Peyer's patch (tissue), 4 donors: ENCODE measurements around the gene BIRC7. TPM values are rescaled to one million over a fixed set of nuclear protein-coding genes. Genes with fewer than 3 reads are reported as not detected.

Experiments
- DNase-seq, 3 donors: peaks; one replicate each; pipeline ENCODE4 v3.0.0-alpha.2; 2017 to 2019
- H3K27ac ChIP-seq, 4 donors: fragments of 200-600 bp; sonication (generic); one replicate each; pipeline ENCODE4 v1.5.1; 2016 to 2019
- H3K27me3 ChIP-seq, 2 donors: fragments of 200-600 bp; sonication (generic); one replicate each; pipeline ENCODE4 v1.5.1; 2019
- H3K36me3 ChIP-seq, 3 donors: fragments of 200-600 bp; sonication (generic); one replicate each; pipeline ENCODE4 v1.5.1; 2016 to 2019
- H3K4me1 ChIP-seq, 4 donors: fragments of 200-600 bp; sonication (generic); one replicate each; pipeline ENCODE4 v1.5.1; 2016 to 2019
- H3K4me3 ChIP-seq, 4 donors: fragments of 200-600 bp; sonication (generic); 1 replicate in 3 of 4; 2 replicates in 1 of 4; pipeline ENCODE4 v1.5.1; 2016 to 2019; ENCODE audit warnings: mild to moderate bottlenecking in 1 of 4
- H3K9me3 ChIP-seq, 4 donors: fragments of 200-600 bp; sonication (generic); one replicate each; pipeline ENCODE4 v1.5.1; 2016 to 2019; ENCODE audit warnings: mild to moderate bottlenecking in 1 of 4
- CTCF ChIP-seq, 6 experiments: fragments of 450-650 bp in 4 of 6; fragments of 200-600 bp in 2 of 6; sonication (generic) in 1 of 6; IDR thresholded peaks; one replicate each; pipeline ENCODE4 v1.5.1; 2017 to 2019; ENCODE audit warnings: antibody characterized with exemption in 6 of 6, mild to moderate bottlenecking in 3 of 6, moderate library complexity in 1 of 6
- POLR2A ChIP-seq, 2 donors: fragments of 450-650 bp; IDR thresholded peaks; one replicate each; pipeline ENCODE4 v1.5.1; 2017; ENCODE audit warnings: antibody characterized with exemption in 2 of 2, mild to moderate bottlenecking in 2 of 2, moderate library complexity in 2 of 2
- total RNA-seq, 4 donors: library from RNA; depleted of rRNA; stranded (reverse); fragments of >200 nt; gene quantifications; one replicate each; pipeline ENCODE4 v1.1.0, GENCODE V29; 2016

Gene BIRC7
- total RNA-seq, 4 donors from 2014 or later, result not detected

- no peak for DNase-seq
- Histone ChIP-seq H3K27me3 (peaks cover 0 to 20% of the 10 kb centered on the region in 2 donors), H3K27ac (no peak overlapping the region), H3K36me3 (no peaks in the 10 kb centered on the region), H3K9me3 (no peaks in the 10 kb centered on the region), H3K4me3 (no peak overlapping the region), H3K4me1 (peaks cover 0 to 12% (median 8%) of the 10 kb centered on the region in 4 donors)
- TF ChIP-seq CTCF (IDR thresholded peaks at IDR 0.05), result no peak
- no peak for TF ChIP-seq POLR2A (IDR thresholded peaks at IDR 0.05)
Measured at GRCh38 chr20:63254606-63255384, 19.1 kb downstream of the BIRC7 start.

GRCh38 chr20:63255931-63256704 lies 20.4 kb downstream of the BIRC7 start:
- DNase-seq, result no peak
- no peak overlapping the region for H3K4me3 ChIP-seq
- H3K4me1 ChIP-seq, result peaks cover 0 to 12% (median 8%) of the 10 kb centered on the region in 4 donors
- H3K27ac ChIP-seq, result no peak overlapping the region
- no peak for TF ChIP-seq CTCF (IDR thresholded peaks at IDR 0.05)
- H3K9me3 ChIP-seq, result no peaks in the 10 kb centered on the region
- peaks cover 0 to 20% of the 10 kb centered on the region in 2 donors for H3K27me3 ChIP-seq
- H3K36me3 ChIP-seq, result no peaks in the 10 kb centered on the region

GRCh38 chr20:63256954-63257353 lies 21.2 kb downstream of the BIRC7 start:
- Histone ChIP-seq H3K4me3 (no peak overlapping the region), H3K27ac (no peak overlapping the region), H3K27me3 (peaks cover 0 to 20% of the 10 kb centered on the region in 2 donors), H3K36me3 (no peaks in the 10 kb centered on the region), H3K9me3 (no peaks in the 10 kb centered on the region), H3K4me1 (peaks cover 0 to 12% (median 8%) of the 10 kb centered on the region in 4 donors)
- DNase-seq, result no peak
- TF ChIP-seq POLR2A (IDR thresholded peaks at IDR 0.05), result no peak

- H3K27me3 ChIP-seq, result peaks cover 0 to 20% of the 10 kb centered on the region in 2 donors
- H3K9me3 ChIP-seq, result no peaks in the 10 kb centered on the region
- no peak for DNase-seq
- TF ChIP-seq CTCF (IDR thresholded peaks at IDR 0.05), result no peak
- TF ChIP-seq POLR2A (IDR thresholded peaks at IDR 0.05), result no peak
- H3K27ac ChIP-seq, result no peak overlapping the region
- no peak overlapping the region for H3K4me3 ChIP-seq
- no peaks in the 10 kb centered on the region for H3K36me3 ChIP-seq
- H3K4me1 ChIP-seq, result peaks cover 0 to 12% (median 8%) of the 10 kb centered on the region in 4 donors
Measured at GRCh38 chr20:63257629-63258028, 21.9 kb downstream of the BIRC7 start.

- no peak for DNase-seq
- no peak overlapping the region for H3K4me3 ChIP-seq
- TF ChIP-seq POLR2A (IDR thresholded peaks at IDR 0.05) (no peak), CTCF (IDR thresholded peaks at IDR 0.05) (no peak)
- peaks cover 0 to 8% (median 5%) of the 10 kb centered on the region in 4 donors for H3K4me1 ChIP-seq
- no peak overlapping the region for H3K27ac ChIP-seq
- no peaks in the 10 kb centered on the region for H3K9me3 ChIP-seq
- H3K27me3 ChIP-seq, result peaks cover 0 to 15% of the 10 kb centered on the region in 2 donors
- H3K36me3 ChIP-seq, result no peaks in the 10 kb centered on the region
Measured at GRCh38 chr20:63258781-63259180, 23.1 kb downstream of the BIRC7 start.
